ENCODE data around the gene TCTN2. TPM values are rescaled to one million over a fixed set of nuclear protein-coding genes. Genes with fewer than 3 reads are reported as not detected.

Gene TCTN2
- total RNA-seq, 1 experiment from 2014 or later, result 12.1 TPM

GRCh38 chr12:123654129-123654701 lies 16.7 kb upstream of the TCTN2 start:
- RAD21 ChIA-PET (ENCODE audit: low non-redundant PET in 1 of 2, low total read pairs in 2 of 2, uncharacterized antibody in 2 of 2, unreplicated experiment in 2 of 2), result no interaction called here
- POLR2A ChIA-PET, result no interaction called here
- no peak for TF ChIP-seq EGR1 (IDR thresholded peaks at IDR 0.05; ENCODE audit: low read depth)
- TF ChIP-seq, protein P1, sequence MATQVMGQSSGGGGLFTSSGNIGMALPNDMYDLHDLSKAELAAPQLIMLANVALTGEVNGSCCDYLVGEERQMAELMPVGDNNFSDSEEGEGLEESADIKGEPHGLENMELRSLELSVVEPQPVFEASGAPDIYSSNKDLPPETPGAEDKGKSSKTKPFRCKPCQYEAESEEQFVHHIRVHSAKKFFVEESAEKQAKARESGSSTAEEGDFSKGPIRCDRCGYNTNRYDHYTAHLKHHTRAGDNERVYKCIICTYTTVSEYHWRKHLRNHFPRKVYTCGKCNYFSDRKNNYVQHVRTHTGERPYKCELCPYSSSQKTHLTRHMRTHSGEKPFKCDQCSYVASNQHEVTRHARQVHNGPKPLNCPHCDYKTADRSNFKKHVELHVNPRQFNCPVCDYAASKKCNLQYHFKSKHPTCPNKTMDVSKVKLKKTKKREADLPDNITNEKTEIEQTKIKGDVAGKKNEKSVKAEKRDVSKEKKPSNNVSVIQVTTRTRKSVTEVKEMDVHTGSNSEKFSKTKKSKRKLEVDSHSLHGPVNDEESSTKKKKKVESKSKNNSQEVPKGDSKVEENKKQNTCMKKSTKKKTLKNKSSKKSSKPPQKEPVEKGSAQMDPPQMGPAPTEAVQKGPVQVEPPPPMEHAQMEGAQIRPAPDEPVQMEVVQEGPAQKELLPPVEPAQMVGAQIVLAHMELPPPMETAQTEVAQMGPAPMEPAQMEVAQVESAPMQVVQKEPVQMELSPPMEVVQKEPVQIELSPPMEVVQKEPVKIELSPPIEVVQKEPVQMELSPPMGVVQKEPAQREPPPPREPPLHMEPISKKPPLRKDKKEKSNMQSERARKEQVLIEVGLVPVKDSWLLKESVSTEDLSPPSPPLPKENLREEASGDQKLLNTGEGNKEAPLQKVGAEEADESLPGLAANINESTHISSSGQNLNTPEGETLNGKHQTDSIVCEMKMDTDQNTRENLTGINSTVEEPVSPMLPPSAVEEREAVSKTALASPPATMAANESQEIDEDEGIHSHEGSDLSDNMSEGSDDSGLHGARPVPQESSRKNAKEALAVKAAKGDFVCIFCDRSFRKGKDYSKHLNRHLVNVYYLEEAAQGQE (IDR thresholded peaks at IDR 0.05; ENCODE audit: low read depth), result no peak
- TF ChIP-seq FOSL1 (IDR thresholded peaks at IDR 0.05; ENCODE audit: low read depth), result no peak
- no peak for TF ChIP-seq YY1 (IDR thresholded peaks at IDR 0.05; ENCODE audit: extremely low read depth, insufficient replicate concordance, low read depth, low read length)
- TF ChIP-seq CTCF (IDR thresholded peaks at IDR 0.05 in 2 of 3, conservative IDR thresholded peaks at IDR 0.05 in 1 of 3; ENCODE audit: borderline replicate concordance in 1 of 3, insufficient read depth in 1 of 3, low read depth in 2 of 3, low read length in 2 of 3), result no peak
- TF ChIP-seq ZFX (IDR thresholded peaks at IDR 0.05), result no peak
- TF ChIP-seq RAD21 (IDR thresholded peaks at IDR 0.05; ENCODE audit: low read depth), result no peak
- no peak for TF ChIP-seq ELF1 (IDR thresholded peaks at IDR 0.05; ENCODE audit: borderline replicate concordance, low read depth)
- TF ChIP-seq, protein P2, sequence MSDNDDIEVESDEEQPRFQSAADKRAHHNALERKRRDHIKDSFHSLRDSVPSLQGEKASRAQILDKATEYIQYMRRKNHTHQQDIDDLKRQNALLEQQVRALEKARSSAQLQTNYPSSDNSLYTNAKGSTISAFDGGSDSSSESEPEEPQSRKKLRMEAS (IDR thresholded peaks at IDR 0.05), result no peak
- no peak for TF ChIP-seq EZH2phosphoT487 (IDR thresholded peaks at IDR 0.05; ENCODE audit: borderline replicate concordance)
- peaks cover 38 to 43% of the 10 kb centered on the region in 2 experiments; a peak in 3 of 4 replicates for H3K36me3 ChIP-seq (ENCODE audit: control insufficient read depth in 1 of 2, insufficient read depth in 2 of 2, low read length in 2 of 2)
- H3K9me3 ChIP-seq (ENCODE audit: control insufficient read depth in 1 of 2, insufficient read depth in 1 of 2, low read depth in 1 of 2, low read length in 2 of 2), result no peaks in the 10 kb centered on the region
- no peak overlapping the region for H2AFZ ChIP-seq (ENCODE audit: low read depth, low read length, poor library complexity, severe bottlenecking)
- no peaks in the 10 kb centered on the region for H4K20me1 ChIP-seq (ENCODE audit: insufficient read depth)
- no peak overlapping the region for H3K9ac ChIP-seq (ENCODE audit: low read length)
- H3K27me3 ChIP-seq (ENCODE audit: insufficient read depth, low read length), result no peaks in the 10 kb centered on the region
- DNase-seq (ENCODE audit: low read depth, low spot score), result no peak
- ATAC-seq, result no peak
- CTCF ChIA-PET, result no interaction called here
- peaks cover 12% of the 10 kb centered on the region for H3K79me2 ChIP-seq (ENCODE audit: insufficient read depth, low read length)
- H3K4me2 ChIP-seq (ENCODE audit: low read length), result no peak overlapping the region
- H3K4me1 ChIP-seq (ENCODE audit: control insufficient read depth in 1 of 2, insufficient read depth in 2 of 2, low read length in 2 of 2), result no peaks in the 10 kb centered on the region
- no TSS peak for BruUV-seq (replicated peaks)
- no peak overlapping the region for H3K27ac ChIP-seq (ENCODE audit: low read depth, low read length)
- H3K9me2 ChIP-seq (ENCODE audit: insufficient read depth), result no peaks in the 10 kb centered on the region
- intact Hi-C loops (cut with micrococcal nuclease), result no loop called here
- H3K4me3 ChIP-seq (replicated peaks in 1 of 2; ENCODE audit: low read depth in 1 of 2, low read length in 2 of 2), result no peak overlapping the region

All from HCT116 (cell line).